Measurements from ENCODE around the gene GPX6.
A peak's percentile ranks its signal among the peaks of the same experiment; 100 is the strongest.

GPX6 gene

GRCh38 chr6:28496099-28496779 is 19.4 kb downstream of the GPX6 start:
- Histone ChIP-seq H2BK12ac (ENCODE audit: low read length) (no peak overlapping the region), H2AFZ (ENCODE audit: low read length) (no peak overlapping the region), H3K27ac (replicated peaks; ENCODE audit: low read length) (no peak overlapping the region), H2BK5ac (ENCODE audit: low read length) (no peak overlapping the region), H2AK5ac (ENCODE audit: low read depth, low read length) (no peak overlapping the region), H2BK120ac (ENCODE audit: low read depth, low read length) (no peak overlapping the region), H3K4me2 (ENCODE audit: insufficient read depth, low read length, poor library complexity, severe bottlenecking) (no peak overlapping the region), H2BK15ac (ENCODE audit: low read length) (no peak overlapping the region), H3K4me3 (ENCODE audit: low read length in 2 of 2) (no peak overlapping the region), H3K14ac (ENCODE audit: low read length) (no peak overlapping the region), H3K79me1 (ENCODE audit: low read depth, low read length) (no peaks in the 10 kb centered on the region), H4K8ac (ENCODE audit: low read depth, low read length) (no peak overlapping the region), H3K9me3 (replicated peaks in 1 of 2; ENCODE audit: control insufficient read depth in 2 of 2, insufficient read depth in 1 of 2, low read depth in 1 of 2, low read length in 2 of 2) (no peaks in the 10 kb centered on the region), H3K4ac (ENCODE audit: low read length) (no peak overlapping the region), H3K4me1 (ENCODE audit: control insufficient read depth in 2 of 2, insufficient read depth in 1 of 2, low read depth in 1 of 2, low read length in 2 of 2) (peaks cover 0 to 5% of the 10 kb centered on the region in 2 donors), H3K18ac (ENCODE audit: low read length) (no peak overlapping the region), H3K9ac (ENCODE audit: low read depth, low read length, poor library complexity) (no peak overlapping the region), H4K91ac (ENCODE audit: low read depth, low read length, poor library complexity) (no peak overlapping the region), H3K27me3 (ENCODE audit: control insufficient read depth in 3 of 3, insufficient read depth in 3 of 3, low read depth in 1 of 3, low read length in 3 of 3) (peaks cover 0 to 6% (median 0%) of the 10 kb centered on the region in 3 experiments), H3K23ac (ENCODE audit: low read depth, low read length, poor library complexity) (no peak overlapping the region), H3K36me3 (replicated peaks in 1 of 2; ENCODE audit: control insufficient read depth in 2 of 2, insufficient read depth in 2 of 2, low read length in 2 of 2) (no peaks in the 10 kb centered on the region)
- WGBS, 2 donors (ENCODE audit: extremely low coverage in 2 of 2, insufficient read length in 2 of 2, insufficient replicate concordance in 1 of 2) = no CpG with 5 or more reads among the region's 2 CpGs
- no peak for DNase-seq (ENCODE audit: low spot score)

GRCh38 chr6:28491984-28492317 is 23.6 kb downstream of the GPX6 start:
- Histone ChIP-seq H2BK12ac (ENCODE audit: low read length) (no peak overlapping the region), H3K79me1 (ENCODE audit: low read depth, low read length) (no peaks in the 10 kb centered on the region), H2BK120ac (ENCODE audit: low read depth, low read length) (no peak overlapping the region), H3K9ac (ENCODE audit: low read depth, low read length, poor library complexity) (no peak overlapping the region), H2BK5ac (ENCODE audit: low read length) (no peak overlapping the region), H3K23ac (ENCODE audit: low read depth, low read length, poor library complexity) (no peak overlapping the region), H3K4ac (ENCODE audit: low read length) (no peak overlapping the region), H2AK5ac (ENCODE audit: low read depth, low read length) (no peak overlapping the region), H3K14ac (ENCODE audit: low read length) (no peak overlapping the region), H3K4me1 (ENCODE audit: control insufficient read depth in 2 of 2, insufficient read depth in 1 of 2, low read depth in 1 of 2, low read length in 2 of 2) (peaks cover 0 to 2% of the 10 kb centered on the region in 2 donors), H3K4me3 (ENCODE audit: low read length in 2 of 2) (no peak overlapping the region), H3K4me2 (ENCODE audit: insufficient read depth, low read length, poor library complexity, severe bottlenecking) (no peak overlapping the region), H2BK15ac (ENCODE audit: low read length) (no peak overlapping the region), H3K27ac (replicated peaks; ENCODE audit: low read length) (no peak overlapping the region), H2AFZ (ENCODE audit: low read length) (no peak overlapping the region), H4K91ac (ENCODE audit: low read depth, low read length, poor library complexity) (no peak overlapping the region), H3K9me3 (replicated peaks in 1 of 2; ENCODE audit: control insufficient read depth in 2 of 2, insufficient read depth in 1 of 2, low read depth in 1 of 2, low read length in 2 of 2) (no peaks in the 10 kb centered on the region), H3K36me3 (replicated peaks in 1 of 2; ENCODE audit: control insufficient read depth in 2 of 2, insufficient read depth in 2 of 2, low read length in 2 of 2) (no peaks in the 10 kb centered on the region), H3K18ac (ENCODE audit: low read length) (no peak overlapping the region), H3K27me3 (ENCODE audit: control insufficient read depth in 3 of 3, insufficient read depth in 3 of 3, low read depth in 1 of 3, low read length in 3 of 3) (peaks cover 0 to 15% (median 0%) of the 10 kb centered on the region in 3 experiments), H4K8ac (ENCODE audit: low read depth, low read length) (no peak overlapping the region)
- no CpG with 5 or more reads among the region's 3 CpGs for WGBS, 2 donors (ENCODE audit: extremely low coverage in 2 of 2, insufficient read length in 2 of 2, insufficient replicate concordance in 1 of 2)
- no peak for DNase-seq (ENCODE audit: low spot score)

- Histone ChIP-seq H3K14ac (ENCODE audit: low read length) (no peak overlapping the region), H3K79me1 (ENCODE audit: low read depth, low read length) (no peaks in the 10 kb centered on the region), H2AK5ac (ENCODE audit: low read depth, low read length) (no peak overlapping the region), H2BK120ac (ENCODE audit: low read depth, low read length) (no peak overlapping the region), H2BK5ac (ENCODE audit: low read length) (no peak overlapping the region), H2BK15ac (ENCODE audit: low read length) (no peak overlapping the region), H3K9me3 (replicated peaks in 1 of 2; ENCODE audit: control insufficient read depth in 2 of 2, insufficient read depth in 1 of 2, low read depth in 1 of 2, low read length in 2 of 2) (no peaks in the 10 kb centered on the region), H3K4me1 (ENCODE audit: control insufficient read depth in 2 of 2, insufficient read depth in 1 of 2, low read depth in 1 of 2, low read length in 2 of 2) (peaks cover 0 to 2% of the 10 kb centered on the region in 2 donors), H3K18ac (ENCODE audit: low read length) (no peak overlapping the region), H3K27me3 (ENCODE audit: control insufficient read depth in 3 of 3, insufficient read depth in 3 of 3, low read depth in 1 of 3, low read length in 3 of 3) (peaks cover 0 to 12% (median 0%) of the 10 kb centered on the region in 3 experiments), H3K36me3 (replicated peaks in 1 of 2; ENCODE audit: control insufficient read depth in 2 of 2, insufficient read depth in 2 of 2, low read length in 2 of 2) (no peaks in the 10 kb centered on the region), H2BK12ac (ENCODE audit: low read length) (no peak overlapping the region), H3K4me2 (ENCODE audit: insufficient read depth, low read length, poor library complexity, severe bottlenecking) (peak overlapping the region; percentile 69), H3K4ac (ENCODE audit: low read length) (no peak overlapping the region), H3K9ac (ENCODE audit: low read depth, low read length, poor library complexity) (no peak overlapping the region), H2AFZ (ENCODE audit: low read length) (peak overlapping the region; percentile 95), H3K27ac (replicated peaks; ENCODE audit: low read length) (no peak overlapping the region), H3K4me3 (ENCODE audit: low read length in 2 of 2) (peak overlapping the region; percentile 58 to 78), H4K91ac (ENCODE audit: low read depth, low read length, poor library complexity) (no peak overlapping the region), H4K8ac (ENCODE audit: low read depth, low read length) (no peak overlapping the region), H3K23ac (ENCODE audit: low read depth, low read length, poor library complexity) (no peak overlapping the region)
- WGBS, 2 donors (ENCODE audit: extremely low coverage in 2 of 2, insufficient read length in 2 of 2, insufficient replicate concordance in 1 of 2) = no CpG with 5 or more reads among the region's 23 CpGs
- no peak for DNase-seq (ENCODE audit: low spot score)
Measured at GRCh38 chr6:28490205-28490890, 25.2 kb downstream of the GPX6 start.

GRCh38 chr6:28489366-28490204 is 26.0 kb downstream of the GPX6 start:
- H3K27ac ChIP-seq (replicated peaks; ENCODE audit: low read length) = no peak overlapping the region
- H3K79me1 ChIP-seq (ENCODE audit: low read depth, low read length) = no peaks in the 10 kb centered on the region
- peak overlapping the region; percentile 67 for H2BK15ac ChIP-seq (ENCODE audit: low read length)
- peak overlapping the region; percentile 95 for H2AFZ ChIP-seq (ENCODE audit: low read length)
- no CpG with 5 or more reads among the region's 40 CpGs for WGBS, 2 donors (ENCODE audit: extremely low coverage in 2 of 2, insufficient read length in 2 of 2, insufficient replicate concordance in 1 of 2)
- H3K4me1 ChIP-seq (ENCODE audit: control insufficient read depth in 2 of 2, insufficient read depth in 1 of 2, low read depth in 1 of 2, low read length in 2 of 2) = peaks cover 0 to 2% of the 10 kb centered on the region in 2 donors
- peak overlapping the region; percentile 70 for H3K9ac ChIP-seq (ENCODE audit: low read depth, low read length, poor library complexity)
- H2BK5ac ChIP-seq (ENCODE audit: low read length) = no peak overlapping the region
- peak overlapping the region; percentile 63 for H2AK5ac ChIP-seq (ENCODE audit: low read depth, low read length)
- H4K91ac ChIP-seq (ENCODE audit: low read depth, low read length, poor library complexity) = no peak overlapping the region
- H3K23ac ChIP-seq (ENCODE audit: low read depth, low read length, poor library complexity) = peak overlapping the region; percentile 91
- H3K4ac ChIP-seq (ENCODE audit: low read length) = peak overlapping the region; percentile 66
- peak overlapping the region; percentile 69 for H3K4me2 ChIP-seq (ENCODE audit: insufficient read depth, low read length, poor library complexity, severe bottlenecking)
- peak overlapping the region; percentile 58 to 78 for H3K4me3 ChIP-seq (ENCODE audit: low read length in 2 of 2)
- no peaks in the 10 kb centered on the region for H3K9me3 ChIP-seq (replicated peaks in 1 of 2; ENCODE audit: control insufficient read depth in 2 of 2, insufficient read depth in 1 of 2, low read depth in 1 of 2, low read length in 2 of 2)
- H3K14ac ChIP-seq (ENCODE audit: low read length) = peak overlapping the region; percentile 82
- peak; percentile 72 for DNase-seq (ENCODE audit: low spot score)
- H2BK120ac ChIP-seq (ENCODE audit: low read depth, low read length) = no peak overlapping the region
- no peaks in the 10 kb centered on the region for H3K36me3 ChIP-seq (replicated peaks in 1 of 2; ENCODE audit: control insufficient read depth in 2 of 2, insufficient read depth in 2 of 2, low read length in 2 of 2)
- H3K27me3 ChIP-seq (ENCODE audit: control insufficient read depth in 3 of 3, insufficient read depth in 3 of 3, low read depth in 1 of 3, low read length in 3 of 3) = peaks cover 0 to 12% (median 0%) of the 10 kb centered on the region in 3 experiments
- H4K8ac ChIP-seq (ENCODE audit: low read depth, low read length) = no peak overlapping the region
- H3K18ac ChIP-seq (ENCODE audit: low read length) = peak overlapping the region; percentile 92
- no peak overlapping the region for H2BK12ac ChIP-seq (ENCODE audit: low read length)

Data from neuronal stem cell (in vitro differentiated cells).